Progenitor cell of endocrine pancreas (in vitro differentiated cells): ENCODE measurements around the gene KLHDC8A. TPM values are rescaled to one million over a fixed set of nuclear protein-coding genes. Genes with fewer than 3 reads are reported as not detected.

Experiments
- DNase-seq: peaks from one replicate; pipeline ENCODE4 v3.0.0; 2021; ENCODE audit warnings: low spot score; ENCODE audit not compliant: unreplicated experiment
- H3K27ac Mint-ChIP-seq: 2 replicates; pipeline ENCODE4 v1.8.0; 2021; ENCODE audit warnings: mild to moderate bottlenecking, moderate library complexity, mixed read lengths
- H3K27me3 Mint-ChIP-seq: 2 replicates; pipeline ENCODE4 v1.8.0; 2021; ENCODE audit warnings: mixed read lengths
- H3K36me3 Mint-ChIP-seq: 2 replicates; pipeline ENCODE4 v1.8.0; 2022; ENCODE audit warnings: mixed read lengths; ENCODE audit not compliant: insufficient read depth
- H3K4me1 Mint-ChIP-seq: 2 replicates; pipeline ENCODE4 v1.8.0; 2021; ENCODE audit warnings: low read depth, mixed read lengths
- H3K4me3 Mint-ChIP-seq: 2 replicates; pipeline ENCODE4 v1.8.0; 2021; ENCODE audit warnings: low read depth, mild to moderate bottlenecking, moderate library complexity, mixed read lengths
- H3K9me3 Mint-ChIP-seq: 2 replicates; pipeline ENCODE4 v1.8.0; 2021; ENCODE audit warnings: low read depth, mixed read lengths
- CTCF ChIP-seq: fragments of 200-600 bp; sonication (generic); IDR thresholded peaks from one replicate; pipeline ENCODE4 v1.5.0; 2021; ENCODE audit warnings: antibody characterized with exemption, mild to moderate bottlenecking; ENCODE audit not compliant: unreplicated experiment
- total RNA-seq: library from RNA; stranded (reverse); gene quantifications from 2 replicates; pipeline ENCODE4 v1.2.1, GENCODE V29; 2021

The KLHDC8A gene
- total RNA-seq, 1 donor from 2014 or later = 0.36 TPM

GRCh38 chr1:205326812-205327466 is 29.8 kb downstream of the KLHDC8A start:
- H3K27me3 Mint-ChIP-seq = peaks cover 37% of the 10 kb centered on the region
- no peaks in the 10 kb centered on the region for H3K36me3 Mint-ChIP-seq
- H3K4me1 Mint-ChIP-seq = peaks cover 2% of the 10 kb centered on the region
- H3K27ac Mint-ChIP-seq = no peak overlapping the region
- H3K4me3 Mint-ChIP-seq = no peak overlapping the region
- H3K9me3 Mint-ChIP-seq = no peaks in the 10 kb centered on the region
- DNase-seq = no peak
- no peak for TF ChIP-seq CTCF

- Mint-ChIP-seq H3K4me1 (peaks cover 11% of the 10 kb centered on the region), H3K4me3 (no peak overlapping the region), H3K36me3 (no peaks in the 10 kb centered on the region), H3K27me3 (peaks cover 33% of the 10 kb centered on the region), H3K27ac (no peak overlapping the region), H3K9me3 (no peaks in the 10 kb centered on the region)
- TF ChIP-seq CTCF = peak; percentile 80
- peak; percentile 58 for DNase-seq
Observed at GRCh38 chr1:205325334-205325884, 31.3 kb downstream of the KLHDC8A start.

- Mint-ChIP-seq H3K4me3 (no peak overlapping the region), H3K27me3 (peaks cover 32% of the 10 kb centered on the region), H3K9me3 (no peaks in the 10 kb centered on the region), H3K27ac (no peak overlapping the region), H3K4me1 (peaks cover 12% of the 10 kb centered on the region), H3K36me3 (no peaks in the 10 kb centered on the region)
- no peak for TF ChIP-seq CTCF
- DNase-seq = no peak
Observed at GRCh38 chr1:205324781-205325180, 31.9 kb downstream of the KLHDC8A start.

GRCh38 chr1:205323794-205324193 is 32.9 kb downstream of the KLHDC8A start:
- no peak overlapping the region for H3K27ac Mint-ChIP-seq

GRCh38 chr1:205321959-205322283 is 34.8 kb downstream of the KLHDC8A start:
- Mint-ChIP-seq H3K4me3 (peak overlapping the region; percentile 40), H3K27me3 (peaks cover 21% of the 10 kb centered on the region), H3K4me1 (peaks cover 35% of the 10 kb centered on the region), H3K9me3 (no peaks in the 10 kb centered on the region), H3K27ac (no peak overlapping the region), H3K36me3 (no peaks in the 10 kb centered on the region)
- no peak for TF ChIP-seq CTCF
- no peak for DNase-seq

More at GRCh38 chr1:205323794-205324193, 32.9 kb downstream of the KLHDC8A start:
- no peak for TF ChIP-seq CTCF
- DNase-seq = no peak
- Mint-ChIP-seq H3K9me3 (no peaks in the 10 kb centered on the region), H3K4me3 (no peak overlapping the region), H3K27me3 (peaks cover 26% of the 10 kb centered on the region), H3K36me3 (no peaks in the 10 kb centered on the region), H3K4me1 (peaks cover 20% of the 10 kb centered on the region)
